ENCODE results near the gene KDELR1. TPM values are rescaled to one million over a fixed set of nuclear protein-coding genes. Genes with fewer than 3 reads are reported as not detected.

Gene KDELR1
- total RNA-seq, 1 experiment from 2014 or later, result 375 TPM

GRCh38 chr19:48370955-48371354 lies 20.4 kb downstream of the KDELR1 start:
- Mint-ChIP-seq H3K36me3 (ENCODE audit: insufficient read depth, unreplicated experiment) (no peaks in the 10 kb centered on the region), H3K9me3 (ENCODE audit: unreplicated experiment) (no peaks in the 10 kb centered on the region), H3K4me3 (ENCODE audit: unreplicated experiment) (no peak overlapping the region), H3K27me3 (ENCODE audit: insufficient read depth, unreplicated experiment) (no peaks in the 10 kb centered on the region), H3K27ac (ENCODE audit: unreplicated experiment) (peak overlapping the region; percentile 60), H3K4me1 (ENCODE audit: low read depth, unreplicated experiment) (peaks cover 7% of the 10 kb centered on the region)
- Histone ChIP-seq H3K36me3 (ENCODE audit: control insufficient read depth, insufficient read depth, low read length) (no peaks in the 10 kb centered on the region), H3K9me3 (no peaks in the 10 kb centered on the region), H3K27me3 (replicated peaks; ENCODE audit: control insufficient read depth, insufficient read depth, low read length) (no peaks in the 10 kb centered on the region), H3K4me3 (ENCODE audit: low read depth, low read length) (no peak overlapping the region), H3K4me1 (no peaks in the 10 kb centered on the region)
- no peak for DNase-seq
- POLR2A ChIA-PET, result no interaction called here
- no peak for TF ChIP-seq CTCF (IDR thresholded peaks at IDR 0.05; ENCODE audit: insufficient read depth in 1 of 2, low read depth in 1 of 2, low read length in 1 of 2, severe bottlenecking in 1 of 2, unreplicated experiment in 1 of 2)
- BruUV-seq (replicated peaks), result no TSS peak
- intact Hi-C loops (cut with micrococcal nuclease; ENCODE audit: unreplicated experiment), result no loop called here
- CTCF ChIA-PET, result interaction anchor here (1.0 kb wide), 1 partner anchor 16 kb away, joined by 3 read pairs; no protein-coding TSS in a partner anchor

- no peak for DNase-seq
- POLR2A ChIA-PET, result interaction anchor here (0.5 kb wide), 1 partner anchor 98 kb away, joined by 5 read pairs; no protein-coding TSS in a partner anchor
Observed at GRCh38 chr19:48368936-48369335, 22.4 kb downstream of the KDELR1 start.

GRCh38 chr19:48367855-48368254 lies 23.5 kb downstream of the KDELR1 start:
- Histone ChIP-seq H3K27me3 (replicated peaks; ENCODE audit: control insufficient read depth, insufficient read depth, low read length) (no peaks in the 10 kb centered on the region), H3K4me1 (peaks cover 6% of the 10 kb centered on the region; the same call in 1 of the 2 replicates), H3K36me3 (ENCODE audit: control insufficient read depth, insufficient read depth, low read length) (no peaks in the 10 kb centered on the region), H3K9me3 (no peaks in the 10 kb centered on the region), H3K4me3 (ENCODE audit: low read depth, low read length) (no peak overlapping the region)
- Mint-ChIP-seq H3K4me3 (ENCODE audit: unreplicated experiment) (no peak overlapping the region), H3K9me3 (ENCODE audit: unreplicated experiment) (no peaks in the 10 kb centered on the region), H3K27me3 (ENCODE audit: insufficient read depth, unreplicated experiment) (no peaks in the 10 kb centered on the region), H3K4me1 (ENCODE audit: low read depth, unreplicated experiment) (peaks cover 13% of the 10 kb centered on the region), H3K36me3 (ENCODE audit: insufficient read depth, unreplicated experiment) (peaks cover 17% of the 10 kb centered on the region), H3K27ac (ENCODE audit: unreplicated experiment) (no peak overlapping the region)
- POLR2A ChIA-PET, result no interaction called here
- intact Hi-C loops (cut with micrococcal nuclease; ENCODE audit: unreplicated experiment), result no loop called here
- TF ChIP-seq CTCF (IDR thresholded peaks at IDR 0.05; ENCODE audit: insufficient read depth in 1 of 2, low read depth in 1 of 2, low read length in 1 of 2, severe bottlenecking in 1 of 2, unreplicated experiment in 1 of 2), result no peak
- CTCF ChIA-PET, result no interaction called here
- DNase-seq, result no peak
- BruUV-seq (replicated peaks), result no TSS peak

More at GRCh38 chr19:48368936-48369335, 22.4 kb downstream of the KDELR1 start:
- Mint-ChIP-seq H3K4me1 (ENCODE audit: low read depth, unreplicated experiment) (peaks cover 13% of the 10 kb centered on the region), H3K27ac (ENCODE audit: unreplicated experiment) (no peak overlapping the region), H3K9me3 (ENCODE audit: unreplicated experiment) (no peaks in the 10 kb centered on the region), H3K27me3 (ENCODE audit: insufficient read depth, unreplicated experiment) (no peaks in the 10 kb centered on the region), H3K36me3 (ENCODE audit: insufficient read depth, unreplicated experiment) (peaks cover 6% of the 10 kb centered on the region), H3K4me3 (ENCODE audit: unreplicated experiment) (no peak overlapping the region)
- no peaks in the 10 kb centered on the region for H3K9me3 ChIP-seq
- H3K36me3 ChIP-seq (ENCODE audit: control insufficient read depth, insufficient read depth, low read length), result no peaks in the 10 kb centered on the region
- no peaks in the 10 kb centered on the region for H3K27me3 ChIP-seq (replicated peaks; ENCODE audit: control insufficient read depth, insufficient read depth, low read length)
- peaks cover 6% of the 10 kb centered on the region; the same call in 1 of the 2 replicates for H3K4me1 ChIP-seq
- H3K4me3 ChIP-seq (ENCODE audit: low read depth, low read length), result no peak overlapping the region
- BruUV-seq (replicated peaks), result no TSS peak
- intact Hi-C loops (cut with micrococcal nuclease; ENCODE audit: unreplicated experiment), result no loop called here
- CTCF ChIA-PET, result no interaction called here
- no peak for TF ChIP-seq CTCF (IDR thresholded peaks at IDR 0.05; ENCODE audit: insufficient read depth in 1 of 2, low read depth in 1 of 2, low read length in 1 of 2, severe bottlenecking in 1 of 2, unreplicated experiment in 1 of 2)
